WTC11 (cell line): ENCODE results near the gene ATP7A. TPM values are rescaled to one million over a fixed set of nuclear protein-coding genes. Genes with fewer than 3 reads are reported as not detected.

ENCODE experiments used
- ATAC-seq: fragments of 200-7000 bp; cut with Tn5 transposase; 2 replicates; pipeline ENCODE4 v1.10.0; 2021; ENCODE audit warnings: mild to moderate bottlenecking, moderate library complexity
- CTCF ChIA-PET: fragments of 300-600 bp; sonication (Branson Sonifier 250); formaldehyde crosslinking; loops from one replicate; lab custom pipeline; 2021; ENCODE audit warnings: antibody characterized with exemption; lab: Charles Lee
- POLR2A ChIA-PET: fragments of 350-600 bp; sonication (Branson Sonifier 250); formaldehyde crosslinking; loops from one replicate; lab custom pipeline; 2021; ENCODE audit warnings: antibody characterized with exemption; lab: Charles Lee
- DNase-seq: peaks from one replicate; pipeline ENCODE4 v3.0.0; 2021; ENCODE audit warnings: low spot score
- H3K27ac Mint-ChIP-seq: 2 replicates; pipeline ENCODE4 v1.8.0; 2021; ENCODE audit warnings: mixed read lengths
- H3K27me3 Mint-ChIP-seq: 2 replicates; pipeline ENCODE4 v1.8.0; 2021; ENCODE audit warnings: low read depth, mild to moderate bottlenecking, moderate library complexity, mixed read lengths
- H3K36me3 Mint-ChIP-seq: 2 replicates; pipeline ENCODE4 v1.8.0; 2021; ENCODE audit warnings: mixed read lengths
- H3K4me1 Mint-ChIP-seq: 2 replicates; pipeline ENCODE4 v1.8.0; 2022; ENCODE audit warnings: mixed read lengths
- H3K4me3 Mint-ChIP-seq: 2 replicates; pipeline ENCODE4 v1.8.0; 2021; ENCODE audit warnings: mild to moderate bottlenecking, moderate library complexity, mixed read lengths
- H3K9me3 Mint-ChIP-seq: 2 replicates; pipeline ENCODE4 v1.8.0; 2021; ENCODE audit warnings: mixed read lengths
- ATF1 ChIP-seq: sonication (generic); formaldehyde crosslinking; IDR thresholded peaks from 2 replicates; pipeline ENCODE4 v1.8.1; 2023; ENCODE audit warnings: mild to moderate bottlenecking, moderate library complexity, missing genetic modification reagents
- ATF2 ChIP-seq: sonication (generic); formaldehyde crosslinking; IDR thresholded peaks from 2 replicates; pipeline ENCODE4 v1.8.1; 2022; ENCODE audit warnings: low read depth, missing genetic modification reagents, borderline replicate concordance
- CREB1 ChIP-seq: sonication (generic); formaldehyde crosslinking; IDR thresholded peaks from 2 replicates; pipeline ENCODE4 v1.8.0; 2023; ENCODE audit warnings: mild to moderate bottlenecking, missing genetic modification reagents
- E2F1 ChIP-seq: sonication (generic); formaldehyde crosslinking; IDR thresholded peaks from 2 replicates; pipeline ENCODE4 v1.8.0; 2022; ENCODE audit warnings: mild to moderate bottlenecking, missing genetic modification reagents
- E2F5 ChIP-seq: sonication (generic); formaldehyde crosslinking; IDR thresholded peaks from 2 replicates; pipeline ENCODE4 v1.8.1; 2022; ENCODE audit warnings: mild to moderate bottlenecking, moderate library complexity, missing genetic modification reagents
- ELF4 ChIP-seq: sonication (generic); formaldehyde crosslinking; IDR thresholded peaks from 2 replicates; pipeline ENCODE4 v1.8.1; 2022; ENCODE audit warnings: low read depth, mild to moderate bottlenecking, moderate library complexity, missing genetic modification reagents
- ESRRA ChIP-seq: sonication (generic); formaldehyde crosslinking; IDR thresholded peaks from 2 replicates; pipeline ENCODE4 v1.8.1; 2022; ENCODE audit warnings: mild to moderate bottlenecking, missing genetic modification reagents, borderline replicate concordance
- ETV6 ChIP-seq: sonication (generic); formaldehyde crosslinking; IDR thresholded peaks from 2 replicates; pipeline ENCODE4 v1.8.1; 2022; ENCODE audit warnings: mild to moderate bottlenecking, missing genetic modification reagents
- FOXK1 ChIP-seq: sonication (generic); formaldehyde crosslinking; IDR thresholded peaks from 2 replicates; pipeline ENCODE4 v1.8.0; 2022; ENCODE audit warnings: mild to moderate bottlenecking, moderate library complexity, missing genetic modification reagents
- GRHL2 ChIP-seq: fragments of 250-450 bp; sonication (Bioruptor Pico); IDR thresholded peaks from 2 replicates; pipeline ENCODE4 v1.8.0; 2022; ENCODE audit warnings: mild to moderate bottlenecking, moderate library complexity; ENCODE audit not compliant: insufficient replicate concordance, severe bottlenecking
- GTF2I ChIP-seq: fragments of 250-450 bp; sonication (Bioruptor Pico); conservative IDR thresholded peaks from 2 replicates; pipeline ENCODE4 v1.4.0; 2021; ENCODE audit warnings: mild to moderate bottlenecking
- HMGA2 ChIP-seq: fragments of 250-450 bp; sonication (Bioruptor Pico); IDR thresholded peaks from 2 replicates; pipeline ENCODE4 v1.4.0; 2021; ENCODE audit warnings: mild to moderate bottlenecking, moderate library complexity
- KAT7 ChIP-seq: sonication (generic); formaldehyde crosslinking; IDR thresholded peaks from 2 replicates; pipeline ENCODE4 v1.8.1; 2023; ENCODE audit warnings: missing genetic modification reagents, mild to moderate bottlenecking, borderline replicate concordance
- NR3C1 ChIP-seq: sonication (generic); formaldehyde crosslinking; conservative IDR thresholded peaks from 2 replicates; pipeline ENCODE4 v1.8.1; 2023; ENCODE audit warnings: low read depth, mild to moderate bottlenecking, missing genetic modification reagents
- PREB ChIP-seq: sonication (generic); formaldehyde crosslinking; IDR thresholded peaks from 2 replicates; pipeline ENCODE4 v1.8.1; 2022; ENCODE audit warnings: mild to moderate bottlenecking, missing genetic modification reagents, moderate library complexity, borderline replicate concordance
- RELA ChIP-seq: sonication (generic); formaldehyde crosslinking; IDR thresholded peaks from 2 replicates; pipeline ENCODE4 v1.8.1; 2022; ENCODE audit warnings: missing genetic modification reagents, mild to moderate bottlenecking, borderline replicate concordance
- RORB ChIP-seq: fragments of 250-450 bp; sonication (Bioruptor Pico); IDR thresholded peaks from 2 replicates; pipeline ENCODE4 v1.9.0; 2021; ENCODE audit warnings: mild to moderate bottlenecking
- TEAD1 ChIP-seq: sonication (generic); formaldehyde crosslinking; IDR thresholded peaks from 2 replicates; pipeline ENCODE4 v1.8.0; 2022; ENCODE audit warnings: mild to moderate bottlenecking, missing genetic modification reagents
- ZBTB21 ChIP-seq: sonication (generic); formaldehyde crosslinking; IDR thresholded peaks from 2 replicates; pipeline ENCODE4 v1.8.1; 2023; ENCODE audit warnings: mild to moderate bottlenecking, missing genetic modification reagents, borderline replicate concordance
- ZBTB43 ChIP-seq: sonication (generic); formaldehyde crosslinking; IDR thresholded peaks from 2 replicates; pipeline ENCODE4 v1.8.1; 2023; ENCODE audit warnings: mild to moderate bottlenecking, missing genetic modification reagents
- ZNF219 ChIP-seq: sonication (generic); formaldehyde crosslinking; IDR thresholded peaks from 2 replicates; pipeline ENCODE4 v1.8.0; 2023; ENCODE audit warnings: missing genetic modification reagents, mild to moderate bottlenecking, borderline replicate concordance
- ZNF263 ChIP-seq: sonication (generic); formaldehyde crosslinking; IDR thresholded peaks from 2 replicates; pipeline ENCODE4 v1.8.1; 2022; ENCODE audit warnings: low read depth, mild to moderate bottlenecking, moderate library complexity, missing genetic modification reagents
- ZSCAN18 ChIP-seq: fragments of 250-450 bp; sonication (Bioruptor Pico); IDR thresholded peaks from 2 replicates; pipeline ENCODE4 v2.1.2; 2022; ENCODE audit warnings: mild to moderate bottlenecking, moderate library complexity
- total RNA-seq: library from RNA; stranded (reverse); gene quantifications from 3 replicates; pipeline ENCODE4 v1.2.3, GENCODE V29; 2021
- TF ChIP-seq, protein P1 (sequence below): sonication (generic); formaldehyde crosslinking; IDR thresholded peaks from 2 replicates; pipeline ENCODE4 v1.8.0; 2022; ENCODE audit warnings: mild to moderate bottlenecking, missing genetic modification reagents

The ATP7A gene
- total RNA-seq, 1 experiment from 2014 or later = 2.8 TPM

GRCh38 chrX:77945910-77946545 lies 35.5 kb downstream of the ATP7A start:
- no peaks in the 10 kb centered on the region; the same call in 1 of the 2 replicates for H3K36me3 Mint-ChIP-seq
- CTCF ChIA-PET = no interaction called here

GRCh38 chrX:77946571-77946970 lies 36.1 kb downstream of the ATP7A start:
- DNase-seq (no peak), ATAC-seq (no peak)
- ChIA-PET CTCF (no interaction called here), POLR2A (no interaction called here)
- no peaks in the 10 kb centered on the region; the same call in 1 of the 2 replicates for H3K36me3 Mint-ChIP-seq
- H3K4me3 Mint-ChIP-seq = no peak overlapping the region
- no peaks in the 10 kb centered on the region for H3K9me3 Mint-ChIP-seq
- H3K27ac Mint-ChIP-seq = no peak overlapping the region
- no peaks in the 10 kb centered on the region; the same call in 1 of the 2 replicates for H3K27me3 Mint-ChIP-seq
- no peak for TF ChIP-seq RORB (CRISPR knock-in tag)
- no peak for TF ChIP-seq ZBTB21 (CRISPR knock-in tag)
- no peak for TF ChIP-seq E2F5 (CRISPR knock-in tag)
- TF ChIP-seq ATF2 = no peak
- TF ChIP-seq, protein P1, sequence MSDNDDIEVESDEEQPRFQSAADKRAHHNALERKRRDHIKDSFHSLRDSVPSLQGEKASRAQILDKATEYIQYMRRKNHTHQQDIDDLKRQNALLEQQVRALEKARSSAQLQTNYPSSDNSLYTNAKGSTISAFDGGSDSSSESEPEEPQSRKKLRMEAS (CRISPR knock-in tag) = no peak
- no peak for TF ChIP-seq GTF2I (CRISPR knock-in tag)
- H3K4me1 Mint-ChIP-seq = no peaks in the 10 kb centered on the region

More at GRCh38 chrX:77945910-77946545, 35.5 kb downstream of the ATP7A start:
- TF ChIP-seq FOXK1 = no peak
- TF ChIP-seq TEAD1 (CRISPR knock-in tag) = no peak
- TF ChIP-seq ZSCAN18 = no peak
- no peak for TF ChIP-seq ZNF263 (CRISPR knock-in tag)
- no peak for TF ChIP-seq E2F1 (CRISPR knock-in tag)
- TF ChIP-seq, all 79 proteins: peak for 0
- DNase-seq (no peak), ATAC-seq (no peak)
- Mint-ChIP-seq H3K9me3 (no peaks in the 10 kb centered on the region), H3K4me1 (no peaks in the 10 kb centered on the region), H3K4me3 (no peak overlapping the region), H3K27me3 (no peaks in the 10 kb centered on the region; the same call in 1 of the 2 replicates), H3K27ac (no peak overlapping the region)
- POLR2A ChIA-PET = no interaction called here

GRCh38 chrX:77949840-77950239 lies 39.3 kb downstream of the ATP7A start:
- Mint-ChIP-seq H3K4me1 (no peaks in the 10 kb centered on the region), H3K27me3 (no peaks in the 10 kb centered on the region; the same call in 1 of the 2 replicates), H3K27ac (no peak overlapping the region), H3K9me3 (no peaks in the 10 kb centered on the region), H3K4me3 (no peak overlapping the region), H3K36me3 (no peaks in the 10 kb centered on the region; the same call in 1 of the 2 replicates)
- ChIA-PET CTCF (no interaction called here), POLR2A (no interaction called here)
- DNase-seq (no peak), ATAC-seq (no peak)
- TF ChIP-seq ZBTB43 (no peak), CREB1 (CRISPR knock-in tag) (no peak), ETV6 (CRISPR knock-in tag) (no peak), KAT7 (no peak), ATF1 (CRISPR knock-in tag) (no peak), HMGA2 (CRISPR knock-in tag) (no peak), PREB (no peak), RELA (CRISPR knock-in tag) (no peak), GRHL2 (CRISPR knock-in tag) (no peak), ZNF219 (CRISPR knock-in tag) (no peak), E2F5 (CRISPR knock-in tag) (no peak), ESRRA (no peak), NR3C1 (CRISPR knock-in tag) (no peak), ELF4 (CRISPR knock-in tag) (no peak)
